ENCODE data around the gene C1orf74.

DNA sequence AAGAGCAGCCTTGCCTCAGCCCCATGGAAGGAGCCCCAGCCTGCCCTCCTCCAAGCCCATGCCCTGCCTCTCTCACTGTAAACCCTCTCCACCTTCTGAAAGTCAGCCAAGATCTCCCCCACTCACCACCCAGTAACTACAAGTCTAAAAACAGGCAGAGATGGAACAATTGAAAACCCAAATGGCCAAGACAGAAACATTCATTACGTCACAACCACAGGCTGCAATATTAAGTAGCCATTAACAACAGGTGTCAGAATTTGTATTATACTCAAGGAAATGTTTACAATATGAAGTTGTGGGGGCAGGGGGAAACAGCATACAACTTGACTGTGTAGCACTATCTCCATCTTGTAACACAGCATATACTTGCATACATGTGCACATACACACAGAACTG lies 19.2 kb upstream of the C1orf74 start:
- TF ChIP-seq, protein P1, sequence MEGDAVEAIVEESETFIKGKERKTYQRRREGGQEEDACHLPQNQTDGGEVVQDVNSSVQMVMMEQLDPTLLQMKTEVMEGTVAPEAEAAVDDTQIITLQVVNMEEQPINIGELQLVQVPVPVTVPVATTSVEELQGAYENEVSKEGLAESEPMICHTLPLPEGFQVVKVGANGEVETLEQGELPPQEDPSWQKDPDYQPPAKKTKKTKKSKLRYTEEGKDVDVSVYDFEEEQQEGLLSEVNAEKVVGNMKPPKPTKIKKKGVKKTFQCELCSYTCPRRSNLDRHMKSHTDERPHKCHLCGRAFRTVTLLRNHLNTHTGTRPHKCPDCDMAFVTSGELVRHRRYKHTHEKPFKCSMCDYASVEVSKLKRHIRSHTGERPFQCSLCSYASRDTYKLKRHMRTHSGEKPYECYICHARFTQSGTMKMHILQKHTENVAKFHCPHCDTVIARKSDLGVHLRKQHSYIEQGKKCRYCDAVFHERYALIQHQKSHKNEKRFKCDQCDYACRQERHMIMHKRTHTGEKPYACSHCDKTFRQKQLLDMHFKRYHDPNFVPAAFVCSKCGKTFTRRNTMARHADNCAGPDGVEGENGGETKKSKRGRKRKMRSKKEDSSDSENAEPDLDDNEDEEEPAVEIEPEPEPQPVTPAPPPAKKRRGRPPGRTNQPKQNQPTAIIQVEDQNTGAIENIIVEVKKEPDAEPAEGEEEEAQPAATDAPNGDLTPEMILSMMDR (conservative IDR thresholded peaks at IDR 0.05 in 1 of 2, IDR thresholded peaks at IDR 0.05 in 1 of 2; ENCODE audit: extremely low read depth in 1 of 2, insufficient read depth in 1 of 2, low read depth in 1 of 2, low read length in 2 of 2): no peak
- TF ChIP-seq EZH2 (IDR thresholded peaks at IDR 0.05; ENCODE audit: borderline replicate concordance, low read length): no peak
